ENCODE data around the gene SLC30A7. TPM values are rescaled to one million over a fixed set of nuclear protein-coding genes. Genes with fewer than 3 reads are reported as not detected.
"Not testable (repeated sequence)": the region's sequence is repeated elsewhere in the genome, so short reads cannot be mapped to it uniquely, and the experiment has no call there.

SLC30A7 gene
- total RNA-seq, 2 donors from 2014 or later = 27.5 to 29.7 TPM

GRCh38 chr1:100952970-100953369 lies 57.1 kb downstream of the SLC30A7 start:
- intact Hi-C loops (cut with DNase I); DNase-seq (ENCODE audit: low spot score): not testable (repeated sequence)

GRCh38 chr1:100953960-100954730 lies 58.3 kb downstream of the SLC30A7 start:
- intact Hi-C loops (cut with DNase I) = no loop called here
- DNase-seq (ENCODE audit: low spot score) = no peak

GRCh38 chr1:100955322-100955721 lies 59.4 kb downstream of the SLC30A7 start:
- intact Hi-C loops (cut with DNase I) = no loop called here
- no peak for DNase-seq (ENCODE audit: low spot score)

- no peak for DNase-seq (ENCODE audit: low spot score)
- intact Hi-C loops (cut with DNase I) = no loop called here
Observed at GRCh38 chr1:100959502-100960060, 63.7 kb downstream of the SLC30A7 start.

- intact Hi-C loops (cut with DNase I) = no loop called here
- DNase-seq (ENCODE audit: low spot score) = no peak
Observed at GRCh38 chr1:100960098-100960497, 64.2 kb downstream of the SLC30A7 start.

GRCh38 chr1:100968621-100969020 lies 72.7 kb downstream of the SLC30A7 start:
- intact Hi-C loops (cut with DNase I) = no loop called here
- DNase-seq (ENCODE audit: low spot score) = no peak

- intact Hi-C loops (cut with DNase I) = no loop called here
- no peak for DNase-seq (ENCODE audit: low spot score)
Observed at GRCh38 chr1:100969327-100969726, 73.4 kb downstream of the SLC30A7 start.

- DNase-seq (ENCODE audit: low spot score) = no peak
- intact Hi-C loops (cut with DNase I) = no loop called here
Observed at GRCh38 chr1:100971021-100971420, 75.1 kb downstream of the SLC30A7 start.

GRCh38 chr1:100972185-100972584 lies 76.3 kb downstream of the SLC30A7 start:
- intact Hi-C loops (cut with DNase I) = no loop called here
- DNase-seq (ENCODE audit: low spot score) = no peak

GRCh38 chr1:100976936-100977335 lies 81.0 kb downstream of the SLC30A7 start:
- DNase-seq (ENCODE audit: low spot score) = no peak
- intact Hi-C loops (cut with DNase I) = no loop called here

GRCh38 chr1:100979631-100980030 lies 83.7 kb downstream of the SLC30A7 start:
- intact Hi-C loops (cut with DNase I) = no loop called here

GRCh38 chr1:100982793-100983192 lies 86.9 kb downstream of the SLC30A7 start:
- DNase-seq (ENCODE audit: low spot score) = no peak
- intact Hi-C loops (cut with DNase I) = no loop called here

More at GRCh38 chr1:100979631-100980030, 83.7 kb downstream of the SLC30A7 start:
- DNase-seq (ENCODE audit: low spot score) = no peak

GRCh38 chr1:100988121-100988520 lies 92.2 kb downstream of the SLC30A7 start:
- intact Hi-C loops (cut with DNase I) = no loop called here
- no peak for DNase-seq (ENCODE audit: low spot score)

GRCh38 chr1:100989306-100990077 lies 93.6 kb downstream of the SLC30A7 start:
- intact Hi-C loops (cut with DNase I) = no loop called here
- no peak for DNase-seq (ENCODE audit: low spot score)

- intact Hi-C loops (cut with DNase I) = no loop called here
- no peak for DNase-seq (ENCODE audit: low spot score)
Observed at GRCh38 chr1:100995198-100995988, 99.5 kb downstream of the SLC30A7 start.

- no peak for DNase-seq (ENCODE audit: low spot score)
- intact Hi-C loops (cut with DNase I) = no loop called here
Observed at GRCh38 chr1:100998426-100998825, 102.5 kb downstream of the SLC30A7 start.

- intact Hi-C loops (cut with DNase I) = loop anchor here in 1 of 2 donors (5.0 kb wide), 1 partner anchor 1528 kb away; no protein-coding TSS in a partner anchor
Observed at GRCh38 chr1:101000131-101000873, 104.4 kb downstream of the SLC30A7 start.

GRCh38 chr1:101002551-101002950 lies 106.7 kb downstream of the SLC30A7 start:
- DNase-seq (ENCODE audit: low spot score) = no peak
- intact Hi-C loops (cut with DNase I) = loop anchor here in 1 of 2 donors (5.0 kb wide), 1 partner anchor 1530 kb away; no protein-coding TSS in a partner anchor

More at GRCh38 chr1:101000131-101000873, 104.4 kb downstream of the SLC30A7 start:
- DNase-seq (ENCODE audit: low spot score) = no peak
